Measurements from ENCODE around the gene C2orf80. TPM values are rescaled to one million over a fixed set of nuclear protein-coding genes. Genes with fewer than 3 reads are reported as not detected.

C2orf80 gene
- total and polyA plus RNA-seq, 9 of the 15 experiments (the other 6 are each of a cell fraction or from before 2014, with no cell fraction given) = not detected

- no peak for TF ChIP-seq KLF10 (CRISPR knock-in tag; IDR thresholded peaks at IDR 0.05)
These were observed 67.6 kb downstream of the C2orf80 start (continued) for GRCh38 chr2:208122248-208122647.

DNA sequence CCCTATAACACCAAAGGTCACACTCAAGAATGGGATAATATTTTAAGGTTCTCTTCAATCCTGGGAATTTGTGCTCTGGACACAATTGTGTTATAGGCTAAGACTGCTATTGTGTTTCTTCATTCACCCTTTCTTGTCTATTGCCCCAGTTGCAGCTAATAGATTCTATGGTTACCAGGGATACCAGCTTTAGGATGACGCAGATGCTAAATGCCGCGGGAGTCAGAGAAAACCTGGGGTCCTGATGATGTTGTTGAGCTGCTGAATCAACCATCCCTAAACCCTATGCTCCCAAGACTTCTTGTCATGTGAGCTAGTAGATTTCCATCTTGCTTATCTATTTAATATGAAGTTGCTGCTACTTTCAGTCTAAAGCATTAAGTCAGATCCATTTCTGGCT is 70.9 kb downstream of the C2orf80 start:
- Histone ChIP-seq H3K9me1 (ENCODE audit: control insufficient read depth, insufficient read depth, low read length) (no peaks in the 10 kb centered on the region), H3K4me1 (replicated peaks in 1 of 2; ENCODE audit: control insufficient read depth in 2 of 2, insufficient read depth in 2 of 2, low read length in 2 of 2) (no peaks in the 10 kb centered on the region), H3K27ac (ENCODE audit: extremely low read depth, low read depth, low read length) (no peak overlapping the region), H3K4me3 (no peak overlapping the region), H3K79me2 (ENCODE audit: control insufficient read depth, insufficient read depth, low read length) (no peaks in the 10 kb centered on the region), H3K9me3 (replicated peaks; ENCODE audit: control insufficient read depth, insufficient read depth, low read depth, low read length) (no peaks in the 10 kb centered on the region), H3K9ac (ENCODE audit: insufficient read depth in 1 of 2, low read depth in 2 of 2, low read length in 2 of 2) (no peak overlapping the region), H2AFZ (ENCODE audit: low read depth, low read length) (no peak overlapping the region), H3K36me3 (ENCODE audit: control insufficient read depth, insufficient read depth, low read length) (no peaks in the 10 kb centered on the region), H4K20me1 (replicated peaks; ENCODE audit: control insufficient read depth, insufficient read depth, low read length) (no peaks in the 10 kb centered on the region), H3K27me3 (ENCODE audit: control insufficient read depth in 2 of 2, insufficient read depth in 2 of 2, low read length in 2 of 2) (no peaks in the 10 kb centered on the region), H3K4me2 (ENCODE audit: insufficient read depth, low read length) (no peak overlapping the region)
- no peak for FAIRE-seq
- no peak for DNase-seq (ENCODE audit: extremely low read depth in 1 of 4, low spot score in 3 of 4)
- 80% methylated on average over 3 of the region's 3 CpGs for WGBS (ENCODE audit: insufficient coverage, low coverage, missing lambda C conversion rate)
- no TSS peak for BruUV-seq (replicated peaks)
- ATAC-seq = no peak
- CTCF ChIA-PET (ENCODE audit: low intra/inter-chr PET ratio) = no interaction called here
- intact Hi-C loops (cut with micrococcal nuclease) (no loop called here), in situ Hi-C loops (cut with MboI) (no loop called here)
- POLR2A ChIA-PET = no interaction called here
- TF ChIP-seq ELF1 (tag; IDR thresholded peaks at IDR 0.05) = no peak
- TF ChIP-seq TGIF2 (CRISPR knock-in tag; IDR thresholded peaks at IDR 0.05) = no peak
- TF ChIP-seq U2AF2 (optimal IDR thresholded peaks at IDR 0.05; ENCODE audit: low read depth, low read length) = no peak
- no peak for TF ChIP-seq KDM2B (CRISPR knock-in tag; IDR thresholded peaks at IDR 0.05)
- no peak for TF ChIP-seq ESRRB (CRISPR knock-in tag; IDR thresholded peaks at IDR 0.05; ENCODE audit: borderline replicate concordance)
- TF ChIP-seq ZNF12 (CRISPR knock-in tag; IDR thresholded peaks at IDR 0.05) = no peak
- no peak for TF ChIP-seq RBM25 (IDR thresholded peaks at IDR 0.05; ENCODE audit: low read depth, low read length, severe bottlenecking)
- TF ChIP-seq FOXO4 (CRISPR knock-in tag; IDR thresholded peaks at IDR 0.05) = no peak
- no peak for TF ChIP-seq JUND (IDR thresholded peaks at IDR 0.05; ENCODE audit: borderline replicate concordance, low read depth, low read length)
- TF ChIP-seq JUND (tag; IDR thresholded peaks at IDR 0.05; ENCODE audit: borderline replicate concordance, low read depth, low read length) = no peak
- no peak for TF ChIP-seq ADNP (tag; IDR thresholded peaks at IDR 0.05)
- TF ChIP-seq ZNF347 (CRISPR knock-in tag; IDR thresholded peaks at IDR 0.05; ENCODE audit: low read depth) = no peak
- no peak for TF ChIP-seq ZNF830 (CRISPR knock-in tag; IDR thresholded peaks at IDR 0.05)
- no peak for TF ChIP-seq ZNF398 (CRISPR knock-in tag; IDR thresholded peaks at IDR 0.05)
- TF ChIP-seq MITF (IDR thresholded peaks at IDR 0.05) = no peak
- TF ChIP-seq ZFP36 (IDR thresholded peaks at IDR 0.05; ENCODE audit: low read depth, low read length, partially characterized antibody) = no peak
- TF ChIP-seq POLR2A (conservative IDR thresholded peaks at IDR 0.05) = no peak

All from K562 (cell line).